IPS DF 19.7 (cell line): ENCODE measurements around the gene IGFN1.
"Not testable (repeated sequence)": the region's sequence is repeated elsewhere in the genome, so short reads cannot be mapped to it uniquely, and the experiment has no call there.

ENCODE experiments used
- DNase-seq: peaks from one replicate; pipeline ENCODE4 v3.0.0-alpha.2; 2013; ENCODE audit warnings: low read depth, low spot score

IGFN1 gene

GRCh38 chr1:201163036-201163435 is 27.6 kb upstream of the IGFN1 start:
- DNase-seq = not testable (repeated sequence)

- DNase-seq = no peak
Observed at GRCh38 chr1:201163707-201164106, 26.9 kb upstream of the IGFN1 start.

GRCh38 chr1:201164645-201165044 is 26.0 kb upstream of the IGFN1 start:
- DNase-seq = no peak

GRCh38 chr1:201167041-201167991 is 23.3 kb upstream of the IGFN1 start:
- DNase-seq = no peak

GRCh38 chr1:201169203-201169602 is 21.4 kb upstream of the IGFN1 start:
- no peak for DNase-seq

GRCh38 chr1:201169971-201170532 is 20.6 kb upstream of the IGFN1 start:
- DNase-seq = no peak

GRCh38 chr1:201170533-201171062 is 20.0 kb upstream of the IGFN1 start:
- DNase-seq = no peak

GRCh38 chr1:201171063-201172036 is 19.3 kb upstream of the IGFN1 start:
- no peak for DNase-seq

GRCh38 chr1:201172326-201172725 is 18.3 kb upstream of the IGFN1 start:
- DNase-seq = no peak

- no peak for DNase-seq
Observed at GRCh38 chr1:201172999-201173610, 17.5 kb upstream of the IGFN1 start.

GRCh38 chr1:201173736-201174135 is 16.9 kb upstream of the IGFN1 start:
- no peak for DNase-seq

GRCh38 chr1:201175820-201176500 is 14.7 kb upstream of the IGFN1 start:
- no peak for DNase-seq

- DNase-seq = no peak
Observed at GRCh38 chr1:201176940-201177339, 13.7 kb upstream of the IGFN1 start.

- DNase-seq = no peak
Observed at GRCh38 chr1:201178718-201179117, 11.9 kb upstream of the IGFN1 start.

GRCh38 chr1:201180141-201180540 is 10.5 kb upstream of the IGFN1 start:
- DNase-seq = no peak

- no peak for DNase-seq
Observed at GRCh38 chr1:201180901-201181300, 9.7 kb upstream of the IGFN1 start.

GRCh38 chr1:201181323-201181722 is 9.3 kb upstream of the IGFN1 start:
- DNase-seq = no peak

- DNase-seq = no peak
Observed at GRCh38 chr1:201181726-201182125, 8.9 kb upstream of the IGFN1 start.

GRCh38 chr1:201183209-201183608 is 7.4 kb upstream of the IGFN1 start:
- DNase-seq = no peak

GRCh38 chr1:201183753-201184152 is 6.9 kb upstream of the IGFN1 start:
- DNase-seq = no peak
